ENCODE measurements around the gene FMO2. TPM values are rescaled to one million over a fixed set of nuclear protein-coding genes. Genes with fewer than 3 reads are reported as not detected.

Gene FMO2
- total RNA-seq, 1 donor = not detected

GRCh38 chr1:171254859-171255258 is 69.8 kb downstream of the FMO2 start:
- no peak for DNase-seq (ENCODE audit: low read depth in 2 of 3, low spot score in 2 of 3)

GRCh38 chr1:171256940-171257606 is 72.0 kb downstream of the FMO2 start:
- no peak for DNase-seq (ENCODE audit: low read depth in 2 of 3, low spot score in 2 of 3)

- no peak for DNase-seq (ENCODE audit: low read depth in 2 of 3, low spot score in 2 of 3)
Observed at GRCh38 chr1:171257607-171258076, 72.5 kb downstream of the FMO2 start.

GRCh38 chr1:171258429-171258828 is 73.3 kb downstream of the FMO2 start:
- no peak for DNase-seq (ENCODE audit: low read depth in 2 of 3, low spot score in 2 of 3)

DNA sequence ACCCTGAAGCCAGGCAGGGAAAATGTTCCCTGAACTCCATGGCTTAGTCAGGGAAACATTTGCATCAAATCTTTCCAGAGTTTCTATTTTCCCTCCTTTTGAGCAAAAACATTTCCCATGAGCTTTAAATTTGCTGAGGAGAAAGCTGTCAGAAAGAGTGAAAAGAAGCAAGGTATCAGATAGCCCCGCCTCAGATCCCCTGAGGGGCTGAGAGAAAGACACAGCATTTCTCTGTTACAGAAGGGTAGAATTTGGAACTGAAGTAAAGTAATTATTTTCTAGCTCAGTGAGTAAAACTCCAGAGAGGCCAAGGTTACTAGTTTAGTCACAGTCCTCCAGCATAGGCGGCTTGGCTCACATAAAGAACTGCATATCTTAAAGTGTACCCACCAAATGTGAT is 73.8 kb downstream of the FMO2 start:
- no peak for DNase-seq (ENCODE audit: low read depth in 2 of 3, low spot score in 2 of 3)

Small RNA genes within 50 kb of the gene (small RNA-seq; reads per million reads assigned to genes)
- gene RF00019 = not detected

Other genes starting within 250 kb of the FMO2 start
- not detected for gene MROH9, start 249.8 kb upstream of the FMO2 start, total RNA-seq
- not detected for gene FMO3, start 94.4 kb upstream of the FMO2 start, total RNA-seq
- under 0.01 TPM for gene FMO1, start 63.2 kb downstream of the FMO2 start, total RNA-seq
- 1.9 TPM for gene FMO4, start 128.9 kb downstream of the FMO2 start, total RNA-seq